Muscle layer of duodenum (tissue), 2 donors: ENCODE data around the gene AIF1L.
"Not testable (repeated sequence)": the region's sequence is repeated elsewhere in the genome, so short reads cannot be mapped to it uniquely, and the experiment has no call there.

Source experiments
- H3K27ac ChIP-seq: one replicate; pipeline ENCODE4 v1.7.0; 2013; ENCODE audit warnings: mild to moderate bottlenecking, low read length
- H3K27me3 ChIP-seq: one replicate; pipeline ENCODE4 v1.7.0; 2013; ENCODE audit warnings: low read depth, mild to moderate bottlenecking, control low read depth, low read length
- H3K36me3 ChIP-seq, 2 donors: one replicate each; pipeline ENCODE4 v1.7.0; 2013; ENCODE audit warnings: low read length in 2 of 2, control low read depth in 1 of 2, mild to moderate bottlenecking in 1 of 2; ENCODE audit not compliant: insufficient read depth in 2 of 2, control insufficient read depth in 1 of 2
- H3K4me1 ChIP-seq, 2 donors: one replicate each; pipeline ENCODE4 v1.7.0; 2013; ENCODE audit warnings: low read length in 2 of 2, mild to moderate bottlenecking in 2 of 2, control low read depth in 1 of 2, moderate library complexity in 1 of 2; ENCODE audit not compliant: insufficient read depth in 2 of 2, control insufficient read depth in 1 of 2
- H3K4me3 ChIP-seq, 2 donors: one replicate each; pipeline ENCODE4 v1.7.0; 2013; ENCODE audit warnings: low read length in 2 of 2, low read depth in 1 of 2, mild to moderate bottlenecking in 1 of 2
- H3K9me3 ChIP-seq, 2 donors: one replicate each; pipeline ENCODE4 v1.7.0; 2013; ENCODE audit warnings: low read length in 2 of 2, control low read depth in 1 of 2, mild to moderate bottlenecking in 1 of 2; ENCODE audit not compliant: control insufficient read depth in 1 of 2
- donor health status: healthy.

AIF1L gene

DNA sequence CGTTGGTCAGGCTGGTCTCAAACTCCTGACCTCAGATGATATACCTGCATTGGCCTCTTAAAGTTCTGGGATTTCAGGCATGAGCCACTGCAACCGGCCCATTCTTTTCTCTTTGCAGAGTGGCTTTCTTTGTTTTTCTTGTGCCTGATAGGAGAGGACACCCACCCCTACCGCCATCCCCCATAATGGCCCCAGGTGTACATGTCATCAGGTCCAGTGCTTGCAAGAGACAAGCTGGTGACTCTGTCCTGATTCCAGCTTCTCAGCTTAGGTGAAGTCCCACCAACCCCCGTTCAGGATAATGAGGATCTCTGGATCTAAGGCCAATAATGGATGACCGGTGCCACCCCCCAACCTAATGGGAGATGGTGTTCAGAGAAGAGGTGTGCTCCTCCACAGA is 2.3 kb upstream of the AIF1L start:
- H3K4me3 ChIP-seq = no peak overlapping the region
- H3K4me1 ChIP-seq = peaks cover 0 to 8% of the 10 kb centered on the region in 2 donors
- H3K27me3 ChIP-seq = peaks cover 26% of the 10 kb centered on the region
- H3K36me3 ChIP-seq = no peaks in the 10 kb centered on the region
- no peak overlapping the region for H3K27ac ChIP-seq
- H3K9me3 ChIP-seq = no peaks in the 10 kb centered on the region

DNA sequence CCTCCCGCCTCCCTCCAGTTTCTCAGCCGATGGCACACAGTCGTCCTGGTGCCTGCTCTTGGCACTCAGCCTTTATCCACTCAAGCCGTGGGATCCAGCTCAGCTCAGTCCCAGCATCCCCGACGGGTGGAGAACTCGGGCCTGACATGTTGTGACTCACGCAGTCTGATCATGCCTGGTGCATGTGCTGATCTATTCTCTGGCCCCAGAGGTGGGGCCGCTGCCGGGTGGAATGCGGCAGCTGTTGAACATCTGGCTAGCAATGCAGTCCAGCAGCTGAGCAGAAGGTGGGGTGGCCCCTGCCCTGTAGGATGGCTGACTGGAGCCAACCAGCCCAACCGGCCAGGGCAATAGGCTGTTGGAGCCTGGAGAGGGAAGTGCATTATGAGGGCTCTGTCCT is 1.7 kb upstream of the AIF1L start:
- Histone ChIP-seq H3K4me1 (peaks cover 0 to 8% of the 10 kb centered on the region in 2 donors), H3K4me3 (no peak overlapping the region), H3K27me3 (peaks cover 26% of the 10 kb centered on the region), H3K27ac (no peak overlapping the region), H3K36me3 (no peaks in the 10 kb centered on the region), H3K9me3 (no peaks in the 10 kb centered on the region)

DNA sequence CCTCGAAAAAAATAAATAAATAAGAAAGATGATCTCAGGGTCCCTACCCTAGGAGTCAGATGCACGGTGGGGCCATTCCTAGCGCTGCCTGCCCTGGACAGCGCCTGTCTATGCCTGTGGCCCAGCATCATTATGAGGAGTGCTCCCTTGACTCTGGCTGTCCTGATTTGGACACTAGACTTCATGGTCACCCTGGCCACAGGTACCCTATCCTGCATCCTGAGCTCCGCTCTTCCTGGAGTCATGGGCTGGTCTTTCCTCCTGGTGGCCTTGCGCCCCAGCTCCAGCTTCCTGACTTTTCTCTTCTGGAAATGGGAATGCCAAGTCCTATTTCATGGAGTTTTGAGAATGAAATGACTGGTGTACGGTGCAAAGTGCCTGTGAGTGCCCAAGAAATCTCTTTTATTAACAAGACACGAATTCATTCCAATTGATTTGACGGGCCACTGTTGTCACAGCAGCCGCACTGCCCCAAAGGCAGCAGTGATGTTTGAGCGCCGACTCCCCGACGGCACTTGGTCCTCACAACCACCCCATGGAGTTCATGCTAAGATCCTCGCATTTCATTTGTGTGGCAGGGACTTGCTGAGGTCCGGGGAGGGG is 564 bp upstream of the AIF1L start:
- peaks cover 26% of the 10 kb centered on the region for H3K27me3 ChIP-seq
- H3K4me3 ChIP-seq = peak overlapping the region in 1 of 2 donors; percentile 32
- H3K27ac ChIP-seq = no peak overlapping the region
- no peaks in the 10 kb centered on the region for H3K9me3 ChIP-seq
- H3K36me3 ChIP-seq = no peaks in the 10 kb centered on the region
- peaks cover 0 to 8% of the 10 kb centered on the region in 2 donors for H3K4me1 ChIP-seq

DNA sequence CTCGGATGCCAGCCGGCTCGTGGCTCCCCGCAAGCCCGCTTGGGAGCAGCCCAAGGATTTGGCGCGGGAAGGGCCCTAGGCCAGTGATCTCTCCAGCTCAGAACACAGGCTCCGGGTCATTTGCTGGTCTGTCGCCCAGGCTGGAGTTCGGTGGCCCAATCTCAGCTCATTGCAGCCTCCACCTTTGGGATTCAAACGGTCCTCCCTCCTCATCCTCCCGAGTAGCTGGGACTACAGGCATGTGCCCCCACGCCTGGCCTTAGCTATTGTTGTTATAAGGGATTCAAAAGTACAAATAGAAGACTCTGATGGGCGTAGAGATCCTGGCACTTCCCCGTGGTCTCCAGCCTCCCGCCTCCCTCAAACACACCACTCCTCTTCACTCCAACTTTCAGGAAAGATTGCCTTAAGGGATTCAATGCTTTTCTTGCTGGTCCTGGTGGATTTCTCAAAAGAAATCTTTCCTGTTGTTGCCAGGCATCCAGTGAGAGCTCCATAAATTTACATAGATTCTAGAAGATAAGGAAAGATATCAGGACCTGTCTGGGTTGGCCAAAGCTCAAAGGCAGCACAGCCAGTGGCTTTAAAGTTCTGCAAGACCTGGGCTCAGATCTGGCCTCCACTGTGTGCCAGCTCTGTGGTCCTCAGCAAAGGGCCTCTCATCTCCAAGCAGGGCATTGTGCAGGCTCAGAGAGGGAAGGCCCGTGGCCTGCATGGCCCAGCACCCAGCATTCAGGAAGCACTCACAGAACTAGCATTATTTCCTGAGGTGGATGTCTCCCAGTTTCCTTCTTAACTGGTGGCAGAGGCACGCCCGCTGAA is 1.0 kb downstream of the AIF1L start:
- H3K36me3 ChIP-seq = no peaks in the 10 kb centered on the region
- H3K4me3 ChIP-seq = peak overlapping the region; percentile 42 to 65
- H3K27ac ChIP-seq = no peak overlapping the region
- peaks cover 0 to 8% of the 10 kb centered on the region in 2 donors for H3K4me1 ChIP-seq
- H3K9me3 ChIP-seq = no peaks in the 10 kb centered on the region
- H3K27me3 ChIP-seq = peaks cover 19% of the 10 kb centered on the region

DNA sequence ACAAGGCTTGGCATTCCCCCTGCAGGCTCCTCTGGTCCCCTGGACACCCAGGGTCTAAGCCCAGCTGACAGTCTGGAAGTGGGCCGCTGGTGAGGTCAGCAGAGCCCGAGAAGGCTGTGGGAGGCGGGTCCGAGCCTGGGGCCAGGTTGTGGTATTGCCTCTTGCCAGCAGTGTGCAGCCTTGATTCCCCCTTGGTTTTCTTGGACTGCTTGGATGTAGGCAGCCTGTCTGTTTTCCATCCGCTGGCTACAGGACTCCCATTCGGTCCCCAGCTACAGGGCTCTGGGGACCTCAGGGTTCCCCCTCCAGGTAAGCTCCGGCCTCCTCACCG is 1.6 kb downstream of the AIF1L start:
- Histone ChIP-seq H3K27ac (no peak overlapping the region), H3K4me1 (peaks cover 0 to 8% of the 10 kb centered on the region in 2 donors), H3K36me3 (no peaks in the 10 kb centered on the region), H3K9me3 (no peaks in the 10 kb centered on the region), H3K4me3 (no peak overlapping the region), H3K27me3 (peaks cover 18% of the 10 kb centered on the region)

DNA sequence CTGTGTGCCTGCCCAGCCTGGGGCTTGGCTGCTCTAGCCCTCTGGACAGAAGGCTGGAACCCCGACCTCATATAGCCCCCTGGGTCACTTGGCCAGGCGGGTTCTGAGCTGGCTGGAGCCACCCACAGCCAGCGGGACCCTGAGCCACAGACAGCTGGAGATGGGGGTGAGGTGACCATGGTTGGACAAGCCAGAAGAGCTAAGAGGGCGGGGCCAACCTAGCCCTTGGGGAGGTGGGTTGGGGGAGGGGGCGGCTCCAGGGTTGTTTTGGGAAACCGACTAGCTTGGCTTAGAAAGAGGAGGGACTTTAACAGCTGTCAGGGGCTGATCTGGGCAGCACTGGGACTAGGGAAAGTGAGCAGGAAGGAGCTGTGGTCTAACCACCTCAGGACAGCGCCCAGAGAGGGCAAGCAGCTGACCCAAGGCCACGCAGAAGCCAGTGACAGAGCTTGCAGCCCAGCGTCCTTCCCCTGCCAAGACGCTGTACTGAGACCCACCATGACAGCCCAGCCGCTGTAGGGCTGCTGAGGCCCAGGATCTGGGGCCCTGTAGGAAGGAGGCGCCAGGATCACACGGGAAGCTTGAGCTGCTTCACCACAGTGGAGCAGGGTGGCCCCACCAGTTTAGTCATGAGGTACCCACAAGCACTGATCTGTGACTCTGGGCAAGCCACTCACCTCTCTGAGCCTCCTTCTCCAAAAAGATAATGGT is 2.2 kb downstream of the AIF1L start:
- Histone ChIP-seq H3K27ac (no peak overlapping the region), H3K4me1 (peaks cover 0 to 8% of the 10 kb centered on the region in 2 donors), H3K9me3 (no peaks in the 10 kb centered on the region), H3K36me3 (no peaks in the 10 kb centered on the region), H3K4me3 (no peak overlapping the region), H3K27me3 (peaks cover 18% of the 10 kb centered on the region)

DNA sequence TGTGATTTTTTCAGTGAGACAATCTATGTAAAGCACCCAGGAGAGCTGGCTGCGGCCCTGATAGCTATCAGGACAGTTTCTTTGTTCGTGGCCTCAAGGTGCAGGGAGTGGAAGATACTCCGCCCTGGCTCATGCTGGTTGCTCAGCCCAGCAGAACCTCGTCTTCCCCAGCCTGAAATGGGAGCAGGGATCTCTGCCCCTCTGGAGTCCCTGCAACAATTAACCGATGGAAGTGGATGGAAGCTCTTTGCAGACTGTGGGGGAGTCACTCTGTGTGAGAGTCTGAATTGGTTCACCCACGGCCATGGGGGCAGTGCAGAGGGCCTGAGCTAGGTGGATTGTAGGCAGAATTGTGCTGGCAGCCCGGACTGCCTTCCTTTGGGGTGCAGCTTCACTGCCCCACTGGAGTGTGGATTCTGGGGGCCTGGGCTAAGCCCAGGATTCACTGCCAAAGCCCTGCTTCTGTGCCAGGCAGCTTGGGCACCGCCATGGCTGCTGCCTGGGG is 2.8 kb downstream of the AIF1L start:
- peaks cover 15% of the 10 kb centered on the region for H3K27me3 ChIP-seq
- no peak overlapping the region for H3K4me3 ChIP-seq
- peaks cover 0 to 8% of the 10 kb centered on the region in 2 donors for H3K4me1 ChIP-seq

DNA sequence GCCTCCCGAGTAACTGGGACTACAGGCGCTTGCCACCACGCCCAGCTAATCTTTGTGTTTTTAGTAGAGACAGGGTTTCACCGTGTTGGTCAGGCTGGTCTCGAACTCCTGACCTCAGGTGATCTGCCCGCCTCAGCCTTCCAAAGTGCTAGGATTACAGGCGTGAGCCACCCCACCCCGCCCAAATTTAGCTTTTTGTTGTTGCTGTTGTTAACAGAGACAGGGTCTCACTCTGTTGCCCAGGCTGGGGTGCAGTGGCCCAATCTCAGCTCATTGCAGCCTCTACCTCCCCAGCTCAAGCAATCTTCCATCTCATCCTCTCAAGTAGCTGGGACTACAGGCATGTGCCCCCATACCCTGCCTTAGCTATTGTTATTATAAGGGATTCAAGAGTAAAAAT is 3.5 kb downstream of the AIF1L start:
- not testable (repeated sequence) for H3K27me3 ChIP-seq, H3K4me3 ChIP-seq, H3K36me3 ChIP-seq, H3K27ac ChIP-seq, H3K4me1 ChIP-seq, H3K9me3 ChIP-seq

More for the DNA sequence above, 2.8 kb downstream of the AIF1L start:
- H3K36me3 ChIP-seq = no peaks in the 10 kb centered on the region
- H3K9me3 ChIP-seq = no peaks in the 10 kb centered on the region
- no peak overlapping the region for H3K27ac ChIP-seq

DNA sequence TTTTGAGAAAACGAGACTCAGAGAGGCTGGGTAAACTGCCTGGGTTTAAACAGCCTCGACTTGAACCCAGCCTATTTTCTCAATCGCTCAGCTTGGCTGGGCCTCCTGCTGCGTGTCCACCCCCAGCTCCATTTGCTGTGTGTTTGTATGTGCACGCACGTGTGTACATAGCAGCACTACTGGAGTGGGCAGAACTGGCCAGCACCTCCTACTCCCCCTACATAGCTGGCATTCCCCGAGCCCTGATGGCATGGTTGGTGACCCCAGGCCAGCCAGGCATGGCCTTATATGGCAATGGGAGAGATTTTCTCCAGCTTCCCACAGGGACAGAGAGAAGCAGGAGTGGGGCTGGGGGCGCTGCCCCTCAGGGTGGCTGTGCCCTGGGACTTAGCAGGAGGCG is 4.1 kb downstream of the AIF1L start:
- Histone ChIP-seq H3K9me3 (no peaks in the 10 kb centered on the region), H3K4me3 (no peak overlapping the region), H3K4me1 (peaks cover 0 to 8% of the 10 kb centered on the region in 2 donors), H3K27me3 (peaks cover 4% of the 10 kb centered on the region), H3K36me3 (no peaks in the 10 kb centered on the region), H3K27ac (no peak overlapping the region)

DNA sequence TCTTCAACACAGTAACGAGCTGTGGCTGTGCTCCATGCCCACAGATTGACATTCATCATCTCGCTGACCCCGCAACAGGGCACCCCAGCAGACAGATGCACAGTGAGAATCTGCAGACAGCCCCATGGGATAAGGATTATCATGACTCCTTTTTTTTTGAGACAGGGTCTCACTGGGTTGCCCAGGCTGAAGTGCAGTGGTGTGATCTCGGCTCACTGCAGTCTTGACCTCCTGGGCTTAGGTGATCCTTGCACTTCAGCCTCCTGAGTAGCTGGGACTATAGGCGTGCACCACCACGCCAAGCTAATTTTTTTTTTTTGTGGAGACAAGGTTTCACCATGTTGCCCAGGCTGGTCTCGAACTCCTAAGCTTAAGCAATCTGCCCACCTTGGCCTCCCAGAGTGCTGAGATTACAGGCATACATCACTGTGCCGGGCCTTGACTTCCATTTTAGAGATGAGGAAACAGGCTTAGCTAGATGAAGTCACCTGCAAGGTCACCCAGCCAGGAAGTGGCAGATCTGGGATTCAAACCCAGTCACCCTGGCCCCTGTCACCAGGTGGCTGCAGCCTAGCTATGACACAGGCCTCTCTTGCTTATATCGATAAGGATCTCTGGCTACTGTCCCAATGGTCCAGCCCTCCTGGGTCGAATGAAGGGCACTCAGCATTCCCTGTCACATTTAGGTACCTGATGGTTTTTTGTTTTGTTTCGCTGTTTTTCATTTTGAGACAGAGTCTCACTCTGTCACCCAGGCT is 5.1 kb downstream of the AIF1L start:
- no peak overlapping the region for H3K27ac ChIP-seq
- no peak overlapping the region for H3K4me3 ChIP-seq
- H3K4me1 ChIP-seq = peaks cover 0 to 7% of the 10 kb centered on the region in 2 donors
- H3K27me3 ChIP-seq = no peaks in the 10 kb centered on the region
- no peaks in the 10 kb centered on the region for H3K9me3 ChIP-seq
- no peaks in the 10 kb centered on the region for H3K36me3 ChIP-seq

DNA sequence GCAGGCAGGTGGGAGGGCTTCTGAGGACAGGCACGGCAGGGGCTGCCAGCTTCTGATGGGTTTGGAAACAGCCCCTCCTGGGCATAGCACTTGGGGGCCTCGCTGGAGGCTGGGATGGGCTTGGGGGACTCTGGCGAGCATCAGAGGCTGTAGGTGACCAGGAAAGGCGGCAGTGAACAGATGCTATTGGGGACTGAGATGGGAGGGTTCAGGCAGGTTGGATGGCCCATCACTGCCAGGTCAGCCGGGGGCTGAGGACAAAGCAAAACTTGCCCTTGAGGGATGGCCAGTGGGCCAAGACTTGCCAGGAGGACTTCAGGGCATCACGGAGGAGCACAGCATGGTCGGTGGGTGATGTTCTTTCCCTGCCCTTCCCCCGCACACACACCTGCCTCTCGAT is 6.7 kb downstream of the AIF1L start:
- no peak overlapping the region for H3K4me3 ChIP-seq
- no peaks in the 10 kb centered on the region for H3K36me3 ChIP-seq
- no peaks in the 10 kb centered on the region for H3K9me3 ChIP-seq
- H3K27me3 ChIP-seq = no peaks in the 10 kb centered on the region
- no peak overlapping the region for H3K27ac ChIP-seq
- no peaks in the 10 kb centered on the region for H3K4me1 ChIP-seq
